Thymus (tissue), 11 donors: ENCODE results near the gene ZNF428. TPM values are rescaled to one million over a fixed set of nuclear protein-coding genes. Genes with fewer than 3 reads are reported as not detected.

Source experiments
- DNase-seq, 9 donors: peaks; one replicate each; pipeline ENCODE4 v3.0.0-alpha.2; 2013; ENCODE audit warnings: low spot score in 9 of 9, low read depth in 6 of 9, missing footprints in 1 of 9
- H3K27ac ChIP-seq, 2 donors: one replicate each; pipeline ENCODE4 v1.5.1; 2013; ENCODE audit warnings: control low read depth in 1 of 2, low read depth in 1 of 2, low read length in 1 of 2, mild to moderate bottlenecking in 1 of 2, moderate library complexity in 1 of 2
- H3K27me3 ChIP-seq, 2 donors: one replicate each; pipeline ENCODE4 v1.5.1; 2013; ENCODE audit warnings: low read length in 1 of 2; ENCODE audit not compliant: control insufficient read depth in 2 of 2, insufficient read depth in 1 of 2
- H3K36me3 ChIP-seq, 2 donors: one replicate each; pipeline ENCODE4 v1.5.1; 2013; ENCODE audit warnings: low read length in 1 of 2, mild to moderate bottlenecking in 1 of 2, moderate library complexity in 1 of 2; ENCODE audit not compliant: control insufficient read depth in 2 of 2, insufficient read depth in 2 of 2
- H3K4me1 ChIP-seq, 2 donors: one replicate each; pipeline ENCODE4 v1.5.1; 2013; ENCODE audit warnings: low read length in 2 of 2; ENCODE audit not compliant: control insufficient read depth in 2 of 2, insufficient read depth in 2 of 2
- H3K4me3 ChIP-seq, 2 donors: one replicate each; pipeline ENCODE4 v1.5.1; 2013; ENCODE audit warnings: low read length in 2 of 2, control low read depth in 1 of 2, mild to moderate bottlenecking in 1 of 2
- H3K9me3 ChIP-seq, 2 donors: one replicate each; pipeline ENCODE4 v1.5.1; 2013; ENCODE audit warnings: low read length in 1 of 2, mild to moderate bottlenecking in 1 of 2; ENCODE audit not compliant: control insufficient read depth in 2 of 2, insufficient read depth in 1 of 2
- WGBS: extraction: QIAGEN DNeasy Blood & Tissue Kit; methylation state at CpG from one replicate; pipeline ENCODE4 v1.1.7; 2013; 5-methylcytosine and 5-hydroxymethylcytosine counted together
- polyA plus RNA-seq: library from polyadenylated mRNA; stranded (reverse); fragments of 200-250 nt; gene quantifications from one replicate; pipeline ENCODE4 v1.2.3, GENCODE V29; 2013
- total RNA-seq: library from RNA; stranded (reverse); fragments of 120-200 nt; gene quantifications from one replicate; pipeline ENCODE4 v1.2.4, GENCODE V29; 2013
- donor health status: healthy.

ZNF428 gene
- total and polyA plus RNA-seq, 2 donors: 54.8 to 74.3 TPM

GRCh38 chr19:43570174-43570791, 49.1 kb downstream of the ZNF428 start:
- H3K27me3 ChIP-seq: no peaks in the 10 kb centered on the region
- 86% methylated on average over 5 of the region's 5 CpGs for WGBS
- H3K36me3 ChIP-seq: peaks cover 4 to 17% of the 10 kb centered on the region in 2 donors
- peaks cover 7 to 24% of the 10 kb centered on the region in 2 donors for H3K4me1 ChIP-seq
- no peaks in the 10 kb centered on the region for H3K9me3 ChIP-seq
- DNase-seq: peak in 1 of 9 donors; percentile 52
- peak overlapping the region; percentile 52 to 64 for H3K27ac ChIP-seq
- no peak overlapping the region for H3K4me3 ChIP-seq

GRCh38 chr19:43569657-43570056, 49.8 kb downstream of the ZNF428 start:
- WGBS: 91% methylated on average over 5 of the region's 5 CpGs
- no peaks in the 10 kb centered on the region for H3K9me3 ChIP-seq
- H3K4me3 ChIP-seq: no peak overlapping the region
- H3K4me1 ChIP-seq: peaks cover 7 to 23% of the 10 kb centered on the region in 2 donors
- H3K27ac ChIP-seq: peak overlapping the region; percentile 40 to 64
- no peaks in the 10 kb centered on the region for H3K27me3 ChIP-seq
- DNase-seq: no peak
- peaks cover 4 to 17% of the 10 kb centered on the region in 2 donors for H3K36me3 ChIP-seq

GRCh38 chr19:43564800-43565199, 54.6 kb downstream of the ZNF428 start:
- Histone ChIP-seq H3K27ac (no peak overlapping the region), H3K36me3 (peaks cover 3 to 15% of the 10 kb centered on the region in 2 donors), H3K9me3 (peaks cover 0 to 3% of the 10 kb centered on the region in 2 donors), H3K4me1 (peaks cover 24 to 42% of the 10 kb centered on the region in 2 donors), H3K4me3 (no peak overlapping the region), H3K27me3 (no peaks in the 10 kb centered on the region)
- WGBS: 39% methylated on average over 9 of the region's 9 CpGs
- no peak for DNase-seq

- peak in 1 of 9 donors; percentile 31 for DNase-seq
- Histone ChIP-seq H3K36me3 (peaks cover 3 to 17% of the 10 kb centered on the region in 2 donors), H3K27me3 (no peaks in the 10 kb centered on the region), H3K9me3 (peaks cover 0 to 3% of the 10 kb centered on the region in 2 donors), H3K4me1 (peaks cover 24 to 42% of the 10 kb centered on the region in 2 donors), H3K27ac (peak overlapping the region; percentile 95 to 98), H3K4me3 (no peak overlapping the region)
- WGBS: 96% methylated on average over 10 of the region's 10 CpGs
Measured at GRCh38 chr19:43563816-43564457, 55.5 kb downstream of the ZNF428 start.

- 9% methylated on average over 14 of the region's 14 CpGs for WGBS
- H3K36me3 ChIP-seq: peaks cover 6 to 17% of the 10 kb centered on the region in 2 donors
- peaks cover 0 to 3% of the 10 kb centered on the region in 2 donors for H3K9me3 ChIP-seq
- peak overlapping the region; percentile 2 to 17 for H3K4me3 ChIP-seq
- H3K4me1 ChIP-seq: peaks cover 24 to 42% of the 10 kb centered on the region in 2 donors
- peak; percentile 48 to 91 (median 71) for DNase-seq
- no peaks in the 10 kb centered on the region for H3K27me3 ChIP-seq
- peak overlapping the region; percentile 95 to 98 for H3K27ac ChIP-seq
Measured at GRCh38 chr19:43562698-43563241, 56.7 kb downstream of the ZNF428 start.

GRCh38 chr19:43562226-43562697, 57.2 kb downstream of the ZNF428 start:
- Histone ChIP-seq H3K4me1 (peaks cover 24 to 42% of the 10 kb centered on the region in 2 donors), H3K27me3 (no peaks in the 10 kb centered on the region), H3K4me3 (peak overlapping the region; percentile 2 to 17), H3K9me3 (peaks cover 0 to 3% of the 10 kb centered on the region in 2 donors), H3K36me3 (peaks cover 6 to 20% of the 10 kb centered on the region in 2 donors), H3K27ac (peak overlapping the region; percentile 95 to 98)
- DNase-seq: peak in 1 of 9 donors; percentile 46
- 42% methylated on average over 6 of the region's 6 CpGs for WGBS

GRCh38 chr19:43561139-43561970, 58.1 kb downstream of the ZNF428 start:
- Histone ChIP-seq H3K27ac (peak overlapping the region in 1 of 2 donors; percentile 37), H3K9me3 (peaks cover 0 to 3% of the 10 kb centered on the region in 2 donors), H3K4me3 (no peak overlapping the region), H3K36me3 (peaks cover 6 to 21% of the 10 kb centered on the region in 2 donors), H3K27me3 (no peaks in the 10 kb centered on the region), H3K4me1 (peaks cover 24 to 42% of the 10 kb centered on the region in 2 donors)
- 94% methylated on average over 12 of the region's 12 CpGs for WGBS
- no peak for DNase-seq

GRCh38 chr19:43560687-43561086, 58.7 kb downstream of the ZNF428 start:
- H3K9me3 ChIP-seq: peaks cover 0 to 5% of the 10 kb centered on the region in 2 donors
- peak in 1 of 9 donors; percentile 41 for DNase-seq
- peaks cover 10 to 21% of the 10 kb centered on the region in 2 donors for H3K36me3 ChIP-seq
- no peaks in the 10 kb centered on the region for H3K27me3 ChIP-seq
- H3K4me3 ChIP-seq: no peak overlapping the region
- peaks cover 24 to 42% of the 10 kb centered on the region in 2 donors for H3K4me1 ChIP-seq
- WGBS: 95% methylated on average over 6 of the region's 6 CpGs
- peak overlapping the region in 1 of 2 donors; percentile 37 for H3K27ac ChIP-seq
